Measurements from ENCODE around the gene LUZP4. TPM values are rescaled to one million over a fixed set of nuclear protein-coding genes. Genes with fewer than 3 reads are reported as not detected.
A peak's percentile ranks its signal among the peaks of the same experiment; 100 is the strongest.

LUZP4 gene
- total RNA-seq, 1 experiment from 2014 or later = not detected

- Histone ChIP-seq H3K36me3 (ENCODE audit: low read depth) (no peaks in the 10 kb centered on the region), H3K9me3 (ENCODE audit: insufficient read depth, low read depth) (no peaks in the 10 kb centered on the region), H4K20me1 (ENCODE audit: insufficient read depth) (no peaks in the 10 kb centered on the region), H3K27ac (no peak overlapping the region), H2AFZ (no peak overlapping the region; the same call in 1 of the 2 replicates), H3K27me3 (ENCODE audit: insufficient read depth, low read depth) (no peaks in the 10 kb centered on the region), H3K4me2 (peak overlapping the region; percentile 42), H3K4me1 (replicated peaks; ENCODE audit: insufficient read depth) (peaks cover 9% of the 10 kb centered on the region; the same call in 1 of the 2 replicates), H3K79me2 (ENCODE audit: low read depth) (no peaks in the 10 kb centered on the region), H3K4me3 (no peak overlapping the region), H3K9me2 (ENCODE audit: insufficient read depth) (no peaks in the 10 kb centered on the region), H3F3A (ENCODE audit: insufficient read depth, low read depth) (no peaks in the 10 kb centered on the region)
- no peak for TF ChIP-seq EZH2 (IDR thresholded peaks at IDR 0.05; ENCODE audit: low read depth)
- TF ChIP-seq, protein P1, sequence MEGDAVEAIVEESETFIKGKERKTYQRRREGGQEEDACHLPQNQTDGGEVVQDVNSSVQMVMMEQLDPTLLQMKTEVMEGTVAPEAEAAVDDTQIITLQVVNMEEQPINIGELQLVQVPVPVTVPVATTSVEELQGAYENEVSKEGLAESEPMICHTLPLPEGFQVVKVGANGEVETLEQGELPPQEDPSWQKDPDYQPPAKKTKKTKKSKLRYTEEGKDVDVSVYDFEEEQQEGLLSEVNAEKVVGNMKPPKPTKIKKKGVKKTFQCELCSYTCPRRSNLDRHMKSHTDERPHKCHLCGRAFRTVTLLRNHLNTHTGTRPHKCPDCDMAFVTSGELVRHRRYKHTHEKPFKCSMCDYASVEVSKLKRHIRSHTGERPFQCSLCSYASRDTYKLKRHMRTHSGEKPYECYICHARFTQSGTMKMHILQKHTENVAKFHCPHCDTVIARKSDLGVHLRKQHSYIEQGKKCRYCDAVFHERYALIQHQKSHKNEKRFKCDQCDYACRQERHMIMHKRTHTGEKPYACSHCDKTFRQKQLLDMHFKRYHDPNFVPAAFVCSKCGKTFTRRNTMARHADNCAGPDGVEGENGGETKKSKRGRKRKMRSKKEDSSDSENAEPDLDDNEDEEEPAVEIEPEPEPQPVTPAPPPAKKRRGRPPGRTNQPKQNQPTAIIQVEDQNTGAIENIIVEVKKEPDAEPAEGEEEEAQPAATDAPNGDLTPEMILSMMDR (conservative IDR thresholded peaks at IDR 0.05) = no peak
- DNase-seq = peak in 1 of 2 experiments; percentile 56
- intact Hi-C loops (cut with micrococcal nuclease; ENCODE audit: unreplicated experiment) = no loop called here
- CTCF ChIA-PET = no interaction called here
- POLR2A ChIA-PET (ENCODE audit: unreplicated experiment) = no interaction called here
- no TSS peak for BruUV-seq (replicated peaks)
Measured at GRCh38 chrX:115297189-115297588, 7.7 kb downstream of the LUZP4 start.

DNA sequence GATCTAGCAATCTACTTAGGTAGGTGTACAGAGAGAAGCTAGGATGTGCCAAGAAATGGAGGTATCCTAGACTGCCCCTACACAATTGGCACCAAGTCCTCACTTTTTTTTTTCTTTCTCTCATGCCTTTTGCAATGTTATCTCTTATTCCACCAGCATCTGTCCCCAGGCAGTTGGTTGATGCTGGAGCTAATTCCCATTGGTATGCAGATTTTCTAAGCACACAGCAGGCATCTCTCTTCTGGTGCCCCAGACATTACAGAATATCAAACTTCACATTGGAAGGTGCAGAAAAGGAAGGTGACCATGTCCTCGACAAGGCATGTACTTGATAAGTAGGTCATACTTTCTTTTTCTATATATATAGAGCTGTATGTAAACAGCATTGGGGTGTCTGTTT is 21.6 kb downstream of the LUZP4 start:
- Histone ChIP-seq H2AFZ (no peak overlapping the region), H4K20me1 (ENCODE audit: insufficient read depth) (no peaks in the 10 kb centered on the region), H3K4me1 (replicated peaks; ENCODE audit: insufficient read depth) (no peaks in the 10 kb centered on the region), H3K9me2 (ENCODE audit: insufficient read depth) (no peaks in the 10 kb centered on the region), H3K9me3 (ENCODE audit: insufficient read depth, low read depth) (no peaks in the 10 kb centered on the region; the same call in 1 of the 2 replicates), H3K4me3 (no peak overlapping the region), H3K27me3 (ENCODE audit: insufficient read depth, low read depth) (no peaks in the 10 kb centered on the region), H3K4me2 (no peak overlapping the region), H3K27ac (no peak overlapping the region), H3F3A (ENCODE audit: insufficient read depth, low read depth) (no peaks in the 10 kb centered on the region), H3K36me3 (ENCODE audit: low read depth) (no peaks in the 10 kb centered on the region), H3K79me2 (ENCODE audit: low read depth) (no peaks in the 10 kb centered on the region)
- intact Hi-C loops (cut with micrococcal nuclease; ENCODE audit: unreplicated experiment) = no loop called here
- no TSS peak for BruUV-seq (replicated peaks)
- DNase-seq = no peak
- POLR2A ChIA-PET (ENCODE audit: unreplicated experiment) = interaction anchor here (0.7 kb wide), 1 partner anchor 180 kb away, joined by 3 read pairs; no protein-coding TSS in a partner anchor
- TF ChIP-seq, protein P1 (conservative IDR thresholded peaks at IDR 0.05) = no peak
- no peak for TF ChIP-seq EZH2 (IDR thresholded peaks at IDR 0.05; ENCODE audit: low read depth)
- CTCF ChIA-PET = no interaction called here

- Histone ChIP-seq H3F3A (ENCODE audit: insufficient read depth, low read depth) (no peaks in the 10 kb centered on the region), H3K4me3 (no peak overlapping the region), H4K20me1 (ENCODE audit: insufficient read depth) (no peaks in the 10 kb centered on the region), H3K9me3 (ENCODE audit: insufficient read depth, low read depth) (no peaks in the 10 kb centered on the region; the same call in 1 of the 2 replicates), H3K27me3 (ENCODE audit: insufficient read depth, low read depth) (no peaks in the 10 kb centered on the region), H3K79me2 (ENCODE audit: low read depth) (no peaks in the 10 kb centered on the region), H3K9me2 (ENCODE audit: insufficient read depth) (no peaks in the 10 kb centered on the region), H3K36me3 (ENCODE audit: low read depth) (no peaks in the 10 kb centered on the region), H3K4me2 (no peak overlapping the region), H3K4me1 (replicated peaks; ENCODE audit: insufficient read depth) (no peaks in the 10 kb centered on the region), H3K27ac (no peak overlapping the region), H2AFZ (no peak overlapping the region)
- no peak for DNase-seq
- ChIA-PET CTCF (no interaction called here), POLR2A (ENCODE audit: unreplicated experiment) (interaction anchor here (0.7 kb wide), 1 partner anchor 179 kb away, joined by 3 read pairs; no protein-coding TSS in a partner anchor)
- BruUV-seq (replicated peaks) = no TSS peak
- intact Hi-C loops (cut with micrococcal nuclease; ENCODE audit: unreplicated experiment) = no loop called here
- TF ChIP-seq EZH2 (IDR thresholded peaks at IDR 0.05; ENCODE audit: low read depth) = no peak
- TF ChIP-seq, protein P1 (conservative IDR thresholded peaks at IDR 0.05) = no peak
Measured at GRCh38 chrX:115311601-115312001, 22.1 kb downstream of the LUZP4 start.
